NB4 (cell line): ENCODE results near the gene KCNIP4.
"Not testable (repeated sequence)": the region's sequence is repeated elsewhere in the genome, so short reads cannot be mapped to it uniquely, and the experiment has no call there.

Experiments
- DNase-seq: peaks from one replicate; pipeline ENCODE4 v3.0.0; 2010; ENCODE audit warnings: low read depth
- H3K4me3 ChIP-seq: one replicate; pipeline ENCODE4 v1.5.1; 2011; ENCODE audit warnings: mild to moderate bottlenecking, low read depth, low read length, moderate library complexity
- CTCF ChIP-seq: IDR thresholded peaks from one replicate; pipeline ENCODE4 v1.5.1; 2012; ENCODE audit warnings: low read depth, low read length
- MAX ChIP-seq: IDR thresholded peaks from 2 replicates; pipeline ENCODE4 v1.6.1; 2011; ENCODE audit warnings: low read depth, low read length
- MYC ChIP-seq: IDR thresholded peaks from 2 replicates; pipeline ENCODE4 v1.6.1; 2011; ENCODE audit warnings: low read depth, low read length
- POLR2A ChIP-seq: IDR thresholded peaks from 2 replicates; pipeline ENCODE4 v1.6.1; 2011; ENCODE audit warnings: mild to moderate bottlenecking; ENCODE audit not compliant: insufficient read length; ENCODE audit errors: extremely low read depth

The KCNIP4 gene

GRCh38 chr4:21366312-21366711 lies 582.3 kb downstream of the KCNIP4 start:
- DNase-seq = no peak
- TF ChIP-seq POLR2A (no peak), CTCF (no peak), MAX (no peak), MYC (no peak)
- H3K4me3 ChIP-seq = no peak overlapping the region

- TF ChIP-seq CTCF (no peak), POLR2A (no peak), MYC (no peak), MAX (no peak)
- DNase-seq = no peak
- no peak overlapping the region for H3K4me3 ChIP-seq
Measured at GRCh38 chr4:21363701-21364100, 584.9 kb downstream of the KCNIP4 start.

GRCh38 chr4:21352354-21352753 lies 596.2 kb downstream of the KCNIP4 start:
- not testable (repeated sequence) for H3K4me3 ChIP-seq, DNase-seq

- no peak overlapping the region for H3K4me3 ChIP-seq
- no peak for DNase-seq
- TF ChIP-seq MAX (no peak), POLR2A (no peak), CTCF (no peak), MYC (no peak)
Measured at GRCh38 chr4:21347142-21347541, 601.4 kb downstream of the KCNIP4 start.

GRCh38 chr4:21327976-21328700 lies 620.4 kb downstream of the KCNIP4 start:
- no peak overlapping the region for H3K4me3 ChIP-seq
- DNase-seq = no peak
- TF ChIP-seq MAX (no peak), CTCF (no peak), MYC (no peak), POLR2A (no peak)

GRCh38 chr4:21320034-21320433 lies 628.5 kb downstream of the KCNIP4 start:
- DNase-seq = no peak
- no peak overlapping the region for H3K4me3 ChIP-seq
- TF ChIP-seq POLR2A = no peak
- no peak for TF ChIP-seq MAX
- no peak for TF ChIP-seq CTCF
- TF ChIP-seq MYC = no peak
